GM20000 (cell line): Measurements from ENCODE around the gene QSER1.

ENCODE experiments used
- DNase-seq: peaks from one replicate; pipeline ENCODE4 v3.0.0; 2012; ENCODE audit warnings: low spot score
- CTCF ChIP-seq: IDR thresholded peaks from 2 replicates; pipeline ENCODE4 v1.5.1; 2012; ENCODE audit warnings: mild to moderate bottlenecking, control low read depth; ENCODE audit errors: extremely low read depth, missing control alignments

The QSER1 gene

GRCh38 chr11:32891657-32892354 is 805 bp upstream of the QSER1 start:
- peak; percentile 27 for DNase-seq
- no peak for TF ChIP-seq CTCF

- DNase-seq, result no peak
- TF ChIP-seq CTCF, result no peak
Measured at GRCh38 chr11:32893093-32893342, 407 bp downstream of the QSER1 start.

GRCh38 chr11:32893343-32894148 is 935 bp downstream of the QSER1 start:
- DNase-seq, result peak; percentile 83
- peak; percentile 50 for TF ChIP-seq CTCF

- no peak for TF ChIP-seq CTCF
- DNase-seq, result peak; percentile 65
Measured at GRCh38 chr11:32894149-32894827, 1.7 kb downstream of the QSER1 start.

GRCh38 chr11:32894921-32895320 is 2.3 kb downstream of the QSER1 start:
- DNase-seq, result no peak
- no peak for TF ChIP-seq CTCF

GRCh38 chr11:32895471-32895870 is 2.9 kb downstream of the QSER1 start:
- DNase-seq, result no peak
- no peak for TF ChIP-seq CTCF

- TF ChIP-seq CTCF, result no peak
Measured at GRCh38 chr11:32897103-32897502, 4.5 kb downstream of the QSER1 start.

More at GRCh38 chr11:32897103-32897502, 4.5 kb downstream of the QSER1 start:
- DNase-seq, result no peak
